Liver (tissue), 9 donors: Measurements from ENCODE around the gene WDR12. TPM values are rescaled to one million over a fixed set of nuclear protein-coding genes. Genes with fewer than 3 reads are reported as not detected.

Experiments used
- DNase-seq: peaks from one replicate; pipeline ENCODE4 v3.0.0-alpha.2; 2017; ENCODE audit warnings: low spot score
- H3K27ac ChIP-seq, 2 donors: one replicate each; pipeline ENCODE4 v1.7.0; 2013; ENCODE audit warnings: inconsistent platforms in 2 of 2, low read length in 2 of 2, control low read depth in 1 of 2, low read depth in 1 of 2, mild to moderate bottlenecking in 1 of 2
- H3K27me3 ChIP-seq, 4 donors: one replicate each; pipeline versions ENCODE4 v1.6.1 to v1.7.0; 2013; ENCODE audit warnings: low read length in 3 of 4, inconsistent platforms in 1 of 4, mild to moderate bottlenecking in 1 of 4, moderate library complexity in 1 of 4; ENCODE audit not compliant: control insufficient read depth in 4 of 4, insufficient read depth in 4 of 4
- H3K36me3 ChIP-seq, 4 donors: one replicate each; pipeline versions ENCODE4 v1.6.1 to v1.7.0; 2013; ENCODE audit warnings: low read length in 3 of 4, mild to moderate bottlenecking in 3 of 4, low read depth in 1 of 4, moderate library complexity in 1 of 4; ENCODE audit not compliant: control insufficient read depth in 4 of 4, insufficient read depth in 3 of 4
- H3K4me1 ChIP-seq, 4 donors: one replicate each; pipeline versions ENCODE4 v1.6.1 to v1.7.0; 2013; ENCODE audit warnings: low read length in 3 of 4, mild to moderate bottlenecking in 3 of 4, moderate library complexity in 1 of 4; ENCODE audit not compliant: control insufficient read depth in 4 of 4, insufficient read depth in 4 of 4
- H3K4me3 ChIP-seq, 3 donors: one replicate each; pipeline versions ENCODE4 v1.6.1 to v1.7.0; 2013; ENCODE audit warnings: low read length in 3 of 3, control low read depth in 1 of 3, low read depth in 1 of 3, mild to moderate bottlenecking in 1 of 3
- H3K9ac ChIP-seq, 2 donors: one replicate each; pipeline ENCODE4 v1.7.0; 2013; ENCODE audit warnings: low read length in 2 of 2, mild to moderate bottlenecking in 2 of 2, moderate library complexity in 2 of 2, control low read depth in 1 of 2, low read depth in 1 of 2
- H3K9me3 ChIP-seq, 4 donors: one replicate each; pipeline versions ENCODE4 v1.6.1 to v1.7.0; 2013; ENCODE audit warnings: low read length in 3 of 4; ENCODE audit not compliant: control insufficient read depth in 4 of 4
- EGR1 ChIP-seq, 2 donors: IDR thresholded peaks; 2 replicates each; pipeline ENCODE4 v1.6.1; 2016 to 2018; ENCODE audit warnings: antibody characterized with exemption in 2 of 2, low read depth in 2 of 2
- FOXA1 ChIP-seq: IDR thresholded peaks from 2 replicates; pipeline ENCODE4 v1.6.1; 2016; ENCODE audit warnings: antibody characterized with exemption
- FOXA2 ChIP-seq: IDR thresholded peaks from 2 replicates; pipeline ENCODE4 v1.6.1; 2016; ENCODE audit warnings: antibody characterized with exemption
- GABPA ChIP-seq, 2 donors: IDR thresholded peaks in 1 of 2; conservative IDR thresholded peaks in 1 of 2; 2 replicates each; pipeline ENCODE4 v1.6.1; 2016; ENCODE audit warnings: antibody characterized with exemption in 2 of 2, mild to moderate bottlenecking in 1 of 2, moderate library complexity in 1 of 2
- HNF4A ChIP-seq, 2 donors: conservative IDR thresholded peaks; 2 replicates each; pipeline ENCODE4 v1.6.1; 2016; ENCODE audit warnings: antibody characterized with exemption in 2 of 2, mild to moderate bottlenecking in 2 of 2
- HNF4G ChIP-seq: IDR thresholded peaks from 2 replicates; pipeline ENCODE4 v1.6.1; 2016; ENCODE audit warnings: antibody characterized with exemption
- JUND ChIP-seq, 2 donors: IDR thresholded peaks; 2 replicates each; pipeline ENCODE4 v1.6.1; 2016; ENCODE audit warnings: antibody characterized with exemption in 2 of 2
- NR2F2 ChIP-seq: IDR thresholded peaks from 2 replicates; pipeline ENCODE4 v1.6.1; 2016; ENCODE audit warnings: antibody characterized with exemption
- RXRA ChIP-seq, 2 donors: IDR thresholded peaks; 2 replicates each; pipeline ENCODE4 v1.6.1; 2017 to 2018; ENCODE audit warnings: antibody characterized with exemption in 2 of 2, mild to moderate bottlenecking in 1 of 2
- SP1 ChIP-seq: IDR thresholded peaks from 2 replicates; pipeline ENCODE4 v1.6.1; 2018; ENCODE audit warnings: antibody characterized with exemption, mild to moderate bottlenecking
- TAF1 ChIP-seq: conservative IDR thresholded peaks from 2 replicates; pipeline ENCODE4 v1.6.1; 2016; ENCODE audit warnings: antibody characterized with exemption, mild to moderate bottlenecking
- YY1 ChIP-seq: IDR thresholded peaks from 2 replicates; pipeline ENCODE4 v1.6.1; 2016; ENCODE audit warnings: antibody characterized with exemption, mild to moderate bottlenecking
- WGBS: extraction: QIAGEN DNeasy Blood & Tissue Kit; methylation state at CpG from one replicate; pipeline ENCODE4 v1.1.7; 2013; 5-methylcytosine and 5-hydroxymethylcytosine counted together
- polyA plus RNA-seq, 2 donors: library from polyadenylated mRNA; stranded (reverse) in 1 of 2; unstranded in 1 of 2; fragments of 200-250 nt in 1 of 2; fragments of >200 nt in 1 of 2; fragmentation: Nextera tagmentation in 1 of 2; extraction: Ambion mirVana in 1 of 2; gene quantifications; one replicate each; pipeline versions ENCODE4 v1.2.1 to v1.2.3, GENCODE V29; 2013 to 2015
- total RNA-seq, 2 donors: library from RNA; depleted of rRNA; stranded (reverse); fragments of >200 nt; gene quantifications; one replicate each; pipeline ENCODE4 v1.2.3, GENCODE V29; 2014
- TF ChIP-seq, protein P1 (sequence below): IDR thresholded peaks from 2 replicates; pipeline ENCODE4 v1.6.1; 2016; ENCODE audit warnings: antibody characterized with exemption
- TF ChIP-seq, protein P2 (sequence below): IDR thresholded peaks from 2 replicates; pipeline ENCODE4 v1.6.1; 2016; ENCODE audit warnings: antibody characterized with exemption
- TF ChIP-seq, protein P3 (sequence below): IDR thresholded peaks from 2 replicates; pipeline ENCODE4 v1.6.1; 2016; ENCODE audit warnings: antibody characterized with exemption
- TF ChIP-seq, protein P4 (sequence below): fragments of 150-350 bp; IDR thresholded peaks from 2 replicates; pipeline ENCODE4 v1.5.1; 2017; ENCODE audit warnings: improper control_type of control experiment, low read depth, low read length; ENCODE audit not compliant: missing input control
- TF ChIP-seq, protein P5 (sequence below): IDR thresholded peaks from 2 replicates; pipeline ENCODE4 v1.6.1; 2016; ENCODE audit warnings: antibody characterized with exemption, mild to moderate bottlenecking
- donor health status: healthy.
- donor health status: healthy.
- donor health status: healthy.
- donor health status: healthy.
- donor health status: healthy.

The WDR12 gene
- total and polyA plus RNA-seq, 4 donors, result 6.6 to 26.1 (median 18.4) TPM

DNA sequence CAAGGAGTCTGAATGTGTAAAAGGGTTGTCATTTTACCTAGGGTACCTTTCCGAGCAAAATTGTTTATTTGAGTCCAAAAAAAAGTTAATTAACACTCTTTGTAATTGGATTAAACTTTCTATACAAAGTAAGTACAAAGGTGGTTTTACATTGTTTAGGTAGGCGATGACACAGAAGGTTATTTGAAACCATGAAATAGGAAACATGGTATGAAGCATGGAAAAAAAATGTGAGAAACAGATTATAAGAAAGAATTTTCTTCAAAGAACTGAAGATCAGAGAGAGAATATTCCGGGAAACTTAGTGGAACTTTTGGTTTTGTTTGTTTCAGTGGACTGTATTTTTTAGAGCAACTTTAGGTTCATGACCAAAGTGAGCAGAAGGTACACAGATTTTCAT lies 33.3 kb upstream of the WDR12 start:
- H3K4me1 ChIP-seq, result no peaks in the 10 kb centered on the region
- no peak overlapping the region for H3K9ac ChIP-seq
- 86% methylated on average over 3 of the region's 3 CpGs for WGBS
- H3K27me3 ChIP-seq, result no peaks in the 10 kb centered on the region
- H3K9me3 ChIP-seq, result peaks cover 0 to 2% (median 0%) of the 10 kb centered on the region in 4 donors
- no peak for DNase-seq
- no peak overlapping the region for H3K27ac ChIP-seq
- H3K4me3 ChIP-seq, result no peak overlapping the region
- H3K36me3 ChIP-seq, result peaks cover 0 to 5% (median under 1%) of the 10 kb centered on the region in 4 donors
- TF ChIP-seq HNF4A (conservative IDR thresholded peaks at IDR 0.05) (no peak), YY1 (no peak), JUND (IDR thresholded peaks at IDR 0.05) (no peak), SP1 (no peak), NR2F2 (no peak), HNF4G (no peak), FOXA2 (no peak), GABPA (IDR thresholded peaks at IDR 0.05 in 1 of 2, conservative IDR thresholded peaks at IDR 0.05 in 1 of 2) (no peak), FOXA1 (no peak), EGR1 (IDR thresholded peaks at IDR 0.05; ENCODE audit: low read depth in 2 of 2) (no peak), RXRA (IDR thresholded peaks at IDR 0.05) (no peak), TAF1 (no peak)
- TF ChIP-seq, protein P1, sequence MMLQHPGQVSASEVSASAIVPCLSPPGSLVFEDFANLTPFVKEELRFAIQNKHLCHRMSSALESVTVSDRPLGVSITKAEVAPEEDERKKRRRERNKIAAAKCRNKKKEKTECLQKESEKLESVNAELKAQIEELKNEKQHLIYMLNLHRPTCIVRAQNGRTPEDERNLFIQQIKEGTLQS, result no peak
- TF ChIP-seq, protein P2, sequence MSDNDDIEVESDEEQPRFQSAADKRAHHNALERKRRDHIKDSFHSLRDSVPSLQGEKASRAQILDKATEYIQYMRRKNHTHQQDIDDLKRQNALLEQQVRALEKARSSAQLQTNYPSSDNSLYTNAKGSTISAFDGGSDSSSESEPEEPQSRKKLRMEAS, result no peak
- TF ChIP-seq, protein P3, sequence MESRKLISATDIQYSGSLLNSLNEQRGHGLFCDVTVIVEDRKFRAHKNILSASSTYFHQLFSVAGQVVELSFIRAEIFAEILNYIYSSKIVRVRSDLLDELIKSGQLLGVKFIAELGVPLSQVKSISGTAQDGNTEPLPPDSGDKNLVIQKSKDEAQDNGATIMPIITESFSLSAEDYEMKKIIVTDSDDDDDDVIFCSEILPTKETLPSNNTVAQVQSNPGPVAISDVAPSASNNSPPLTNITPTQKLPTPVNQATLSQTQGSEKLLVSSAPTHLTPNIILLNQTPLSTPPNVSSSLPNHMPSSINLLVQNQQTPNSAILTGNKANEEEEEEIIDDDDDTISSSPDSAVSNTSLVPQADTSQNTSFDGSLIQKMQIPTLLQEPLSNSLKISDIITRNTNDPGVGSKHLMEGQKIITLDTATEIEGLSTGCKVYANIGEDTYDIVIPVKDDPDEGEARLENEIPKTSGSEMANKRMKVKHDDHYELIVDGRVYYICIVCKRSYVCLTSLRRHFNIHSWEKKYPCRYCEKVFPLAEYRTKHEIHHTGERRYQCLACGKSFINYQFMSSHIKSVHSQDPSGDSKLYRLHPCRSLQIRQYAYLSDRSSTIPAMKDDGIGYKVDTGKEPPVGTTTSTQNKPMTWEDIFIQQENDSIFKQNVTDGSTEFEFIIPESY, result no peak
- TF ChIP-seq, protein P4, sequence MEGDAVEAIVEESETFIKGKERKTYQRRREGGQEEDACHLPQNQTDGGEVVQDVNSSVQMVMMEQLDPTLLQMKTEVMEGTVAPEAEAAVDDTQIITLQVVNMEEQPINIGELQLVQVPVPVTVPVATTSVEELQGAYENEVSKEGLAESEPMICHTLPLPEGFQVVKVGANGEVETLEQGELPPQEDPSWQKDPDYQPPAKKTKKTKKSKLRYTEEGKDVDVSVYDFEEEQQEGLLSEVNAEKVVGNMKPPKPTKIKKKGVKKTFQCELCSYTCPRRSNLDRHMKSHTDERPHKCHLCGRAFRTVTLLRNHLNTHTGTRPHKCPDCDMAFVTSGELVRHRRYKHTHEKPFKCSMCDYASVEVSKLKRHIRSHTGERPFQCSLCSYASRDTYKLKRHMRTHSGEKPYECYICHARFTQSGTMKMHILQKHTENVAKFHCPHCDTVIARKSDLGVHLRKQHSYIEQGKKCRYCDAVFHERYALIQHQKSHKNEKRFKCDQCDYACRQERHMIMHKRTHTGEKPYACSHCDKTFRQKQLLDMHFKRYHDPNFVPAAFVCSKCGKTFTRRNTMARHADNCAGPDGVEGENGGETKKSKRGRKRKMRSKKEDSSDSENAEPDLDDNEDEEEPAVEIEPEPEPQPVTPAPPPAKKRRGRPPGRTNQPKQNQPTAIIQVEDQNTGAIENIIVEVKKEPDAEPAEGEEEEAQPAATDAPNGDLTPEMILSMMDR, result no peak
- TF ChIP-seq, protein P5, sequence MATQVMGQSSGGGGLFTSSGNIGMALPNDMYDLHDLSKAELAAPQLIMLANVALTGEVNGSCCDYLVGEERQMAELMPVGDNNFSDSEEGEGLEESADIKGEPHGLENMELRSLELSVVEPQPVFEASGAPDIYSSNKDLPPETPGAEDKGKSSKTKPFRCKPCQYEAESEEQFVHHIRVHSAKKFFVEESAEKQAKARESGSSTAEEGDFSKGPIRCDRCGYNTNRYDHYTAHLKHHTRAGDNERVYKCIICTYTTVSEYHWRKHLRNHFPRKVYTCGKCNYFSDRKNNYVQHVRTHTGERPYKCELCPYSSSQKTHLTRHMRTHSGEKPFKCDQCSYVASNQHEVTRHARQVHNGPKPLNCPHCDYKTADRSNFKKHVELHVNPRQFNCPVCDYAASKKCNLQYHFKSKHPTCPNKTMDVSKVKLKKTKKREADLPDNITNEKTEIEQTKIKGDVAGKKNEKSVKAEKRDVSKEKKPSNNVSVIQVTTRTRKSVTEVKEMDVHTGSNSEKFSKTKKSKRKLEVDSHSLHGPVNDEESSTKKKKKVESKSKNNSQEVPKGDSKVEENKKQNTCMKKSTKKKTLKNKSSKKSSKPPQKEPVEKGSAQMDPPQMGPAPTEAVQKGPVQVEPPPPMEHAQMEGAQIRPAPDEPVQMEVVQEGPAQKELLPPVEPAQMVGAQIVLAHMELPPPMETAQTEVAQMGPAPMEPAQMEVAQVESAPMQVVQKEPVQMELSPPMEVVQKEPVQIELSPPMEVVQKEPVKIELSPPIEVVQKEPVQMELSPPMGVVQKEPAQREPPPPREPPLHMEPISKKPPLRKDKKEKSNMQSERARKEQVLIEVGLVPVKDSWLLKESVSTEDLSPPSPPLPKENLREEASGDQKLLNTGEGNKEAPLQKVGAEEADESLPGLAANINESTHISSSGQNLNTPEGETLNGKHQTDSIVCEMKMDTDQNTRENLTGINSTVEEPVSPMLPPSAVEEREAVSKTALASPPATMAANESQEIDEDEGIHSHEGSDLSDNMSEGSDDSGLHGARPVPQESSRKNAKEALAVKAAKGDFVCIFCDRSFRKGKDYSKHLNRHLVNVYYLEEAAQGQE, result no peak

DNA sequence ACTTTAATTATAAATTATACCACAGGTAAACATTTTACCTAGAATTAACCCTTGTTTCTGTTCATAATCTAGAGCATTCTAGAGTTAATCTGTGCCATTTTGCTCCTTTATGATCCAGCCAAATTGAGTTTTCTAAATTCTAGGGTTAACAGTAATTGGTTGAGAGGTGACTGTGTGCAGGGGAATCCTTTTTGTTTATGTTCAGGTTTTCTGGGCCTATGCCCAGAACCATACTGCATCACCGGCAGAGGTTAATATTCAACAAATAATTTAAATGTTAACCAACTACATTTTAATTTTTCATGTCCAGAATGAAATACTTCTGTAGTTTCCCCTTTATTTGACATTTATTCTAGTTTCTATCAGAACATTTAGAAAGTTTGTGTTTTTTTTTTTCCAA lies 32.9 kb upstream of the WDR12 start:
- H3K9ac ChIP-seq, result no peak overlapping the region
- H3K9me3 ChIP-seq, result peaks cover 0 to 2% (median 0%) of the 10 kb centered on the region in 4 donors
- H3K4me3 ChIP-seq, result no peak overlapping the region
- H3K36me3 ChIP-seq, result peaks cover 0 to 5% (median under 1%) of the 10 kb centered on the region in 4 donors
- H3K27me3 ChIP-seq, result no peaks in the 10 kb centered on the region
- 40% methylated on average over 1 of the region's 1 CpG for WGBS
- H3K27ac ChIP-seq, result no peak overlapping the region
- H3K4me1 ChIP-seq, result no peaks in the 10 kb centered on the region
- TF ChIP-seq, protein P4, result no peak
- TF ChIP-seq FOXA1 (no peak), SP1 (no peak), NR2F2 (no peak)
- TF ChIP-seq, protein P5, result no peak
- DNase-seq, result no peak
